H1 (cell line): ENCODE results near the gene MYLK2. TPM values are rescaled to one million over a fixed set of nuclear protein-coding genes. Genes with fewer than 3 reads are reported as not detected.

Experiments
- CTCF ChIA-PET: fragments of 300-600 bp; sonication (Branson Sonifier 250); formaldehyde crosslinking; loops from one replicate; lab custom pipeline; 2021; ENCODE audit not compliant: partially characterized antibody; lab: Charles Lee
- POLR2A ChIA-PET: fragments of 300-600 bp; sonication (Branson Sonifier 250); formaldehyde crosslinking; loops from one replicate; lab custom pipeline; 2021; ENCODE audit warnings: inconsistent platforms; ENCODE audit not compliant: partially characterized antibody; lab: Charles Lee
- DNase-seq, 2 experiments: peaks; one replicate each; pipeline versions ENCODE4 v3.0.0 to v3.0.0-alpha.2; 2010 to 2022; ENCODE audit warnings: low spot score in 2 of 2, low read depth in 1 of 2, mixed read lengths in 1 of 2
- FAIRE-seq: peaks from 2 replicates; lab custom pipeline; 2011; peaks lifted over from hg19 to GRCh38; lab: Jason Lieb, UNC
- H2AFZ ChIP-seq: 2 replicates; pipeline ENCODE4 v1.8.1; 2012; ENCODE audit warnings: low read length, inconsistent platforms
- H2AK5ac ChIP-seq: 2 replicates; pipeline ENCODE4 v1.6.1; 2013; ENCODE audit warnings: low read depth, low read length
- H2BK120ac ChIP-seq: replicated peaks from 2 replicates; pipeline ENCODE3; 2013; ENCODE audit warnings: low read depth, low read length, inconsistent platforms
- H2BK12ac ChIP-seq: 2 replicates; pipeline ENCODE4 v1.6.1; 2013; ENCODE audit warnings: low read depth, low read length
- H2BK15ac ChIP-seq: 2 replicates; pipeline ENCODE4 v1.6.1; 2013; ENCODE audit warnings: low read length
- H2BK20ac ChIP-seq: 2 replicates; pipeline ENCODE4 v1.6.1; 2013; ENCODE audit warnings: low read length
- H2BK5ac ChIP-seq: 2 replicates; pipeline ENCODE4 v1.6.1; 2013; ENCODE audit warnings: low read depth, low read length
- H3K14ac ChIP-seq: 2 replicates; pipeline ENCODE4 v1.6.1; 2013; ENCODE audit warnings: inconsistent platforms; ENCODE audit not compliant: insufficient read length
- H3K18ac ChIP-seq: 2 replicates; pipeline ENCODE4 v1.6.1; 2013; ENCODE audit warnings: low read length; ENCODE audit errors: extremely low read depth
- H3K23ac ChIP-seq: 2 replicates; pipeline ENCODE4 v1.6.1; 2013; ENCODE audit warnings: inconsistent platforms; ENCODE audit not compliant: insufficient read length
- H3K23me2 ChIP-seq: 2 replicates; pipeline ENCODE4 v1.6.1; 2013; ENCODE audit warnings: low read depth, low read length
- H3K27ac ChIP-seq: 2 replicates; pipeline ENCODE4 v1.6.1; 2011; ENCODE audit warnings: low read depth, low read length, inconsistent platforms
- H3K27me3 ChIP-seq, 4 experiments: replicated peaks in 1 of 4; 1 replicate in 1 of 4; 2 replicates in 3 of 4; pipeline versions ENCODE4 v1.6.1 to v1.8.1; 2011 to 2013; ENCODE audit warnings: low read length in 3 of 4, mild to moderate bottlenecking in 3 of 4, inconsistent platforms in 2 of 4, mixed read lengths in 2 of 4, moderate library complexity in 1 of 4; ENCODE audit not compliant: control insufficient read depth in 3 of 4, insufficient read depth in 3 of 4; ENCODE audit errors: extremely low read depth in 1 of 4
- H3K36me3 ChIP-seq, 4 experiments: 2 replicates each; pipeline versions ENCODE4 v1.6.1 to v1.8.1; 2011 to 2013; ENCODE audit warnings: mild to moderate bottlenecking in 4 of 4, low read length in 3 of 4, moderate library complexity in 2 of 4, control low read depth in 1 of 4, inconsistent platforms in 1 of 4; ENCODE audit not compliant: insufficient read depth in 4 of 4, control insufficient read depth in 2 of 4
- H3K4ac ChIP-seq: replicated peaks from 2 replicates; pipeline ENCODE3; 2013; ENCODE audit warnings: low read length, low read depth, mixed read lengths, inconsistent platforms; ENCODE audit not compliant: insufficient read length
- H3K4me1 ChIP-seq, 4 experiments: replicated peaks in 1 of 4; 1 replicate in 1 of 4; 2 replicates in 3 of 4; pipeline versions ENCODE4 v1.6.1 to v1.8.1; 2011 to 2013; ENCODE audit warnings: low read length in 3 of 4, inconsistent platforms in 2 of 4, mixed read lengths in 1 of 4; ENCODE audit not compliant: insufficient read depth in 4 of 4, control insufficient read depth in 3 of 4
- H3K4me2 ChIP-seq, 2 experiments: 2 replicates each; pipeline versions ENCODE4 v1.6.1 to v1.8.1; 2011 to 2013; ENCODE audit warnings: low read depth in 2 of 2, low read length in 2 of 2, control low read depth in 1 of 2, inconsistent platforms in 1 of 2, mild to moderate bottlenecking in 1 of 2; ENCODE audit not compliant: insufficient read depth in 1 of 2
- H3K4me3 ChIP-seq, 4 experiments: fragments of 200-600, 300-600 bp in 1 of 4; sonication (generic), shearing (Covaris generic), sonication (Bioruptor Twin) in 1 of 4; 2 replicates each; pipeline versions ENCODE4 v1.5.1 to v1.8.1; 2011 to 2016; ENCODE audit warnings: low read length in 4 of 4, low read depth in 3 of 4, control low read depth in 2 of 4, inconsistent platforms in 2 of 4, mild to moderate bottlenecking in 2 of 4, mixed read lengths in 1 of 4, moderate library complexity in 1 of 4; ENCODE audit not compliant: insufficient read depth in 2 of 4; ENCODE audit errors: extremely low read depth in 1 of 4
- H3K56ac ChIP-seq: replicated peaks from 2 replicates; pipeline ENCODE3; 2013; ENCODE audit warnings: low read depth, mild to moderate bottlenecking, mixed read lengths, low read length, inconsistent platforms; ENCODE audit not compliant: insufficient read length
- H3K79me1 ChIP-seq: 2 replicates; pipeline ENCODE4 v1.6.1; 2013; ENCODE audit warnings: low read depth, low read length, control low read depth
- H3K79me2 ChIP-seq, 2 experiments: 2 replicates each; pipeline versions ENCODE4 v1.6.1 to v1.8.1; 2012 to 2013; ENCODE audit warnings: low read length in 2 of 2, mild to moderate bottlenecking in 2 of 2, inconsistent platforms in 1 of 2; ENCODE audit not compliant: insufficient read depth in 2 of 2, control insufficient read depth in 1 of 2
- H3K9ac ChIP-seq, 4 experiments: replicated peaks in 1 of 4; 1 replicate in 1 of 4; 2 replicates in 3 of 4; pipeline versions ENCODE4 v1.6.1 to v1.8.1; 2011 to 2013; ENCODE audit warnings: low read depth in 3 of 4, low read length in 3 of 4, control low read depth in 2 of 4, mild to moderate bottlenecking in 2 of 4, moderate library complexity in 2 of 4, inconsistent platforms in 1 of 4; ENCODE audit errors: extremely low read depth in 1 of 4
- H3K9me3 ChIP-seq, 2 experiments: 2 replicates each; pipeline versions ENCODE4 v1.6.1 to v1.8.1; 2012 to 2013; ENCODE audit warnings: mild to moderate bottlenecking in 2 of 2, moderate library complexity in 2 of 2, control low read depth in 1 of 2, inconsistent platforms in 1 of 2, low read depth in 1 of 2, low read length in 1 of 2, mixed read lengths in 1 of 2; ENCODE audit not compliant: insufficient read depth in 2 of 2
- H4K20me1 ChIP-seq, 2 experiments: replicated peaks in 1 of 2; 2 replicates each; pipeline versions ENCODE3 to v1.8.1; 2011 to 2013; ENCODE audit warnings: inconsistent platforms in 2 of 2, low read length in 2 of 2, mild to moderate bottlenecking in 1 of 2; ENCODE audit not compliant: insufficient read depth in 2 of 2, control insufficient read depth in 1 of 2
- H4K5ac ChIP-seq: 2 replicates; pipeline ENCODE4 v1.6.1; 2013; ENCODE audit warnings: low read length, low read depth, mixed read lengths, inconsistent platforms; ENCODE audit not compliant: insufficient read length
- H4K8ac ChIP-seq: 2 replicates; pipeline ENCODE4 v1.8.0; 2013; ENCODE audit warnings: mild to moderate bottlenecking, moderate library complexity, low read length, inconsistent platforms; ENCODE audit not compliant: insufficient read depth; ENCODE audit errors: extremely low read depth
- H4K91ac ChIP-seq: replicated peaks from 2 replicates; pipeline ENCODE3; 2013; ENCODE audit warnings: low read length, mixed read lengths, inconsistent platforms; ENCODE audit not compliant: insufficient read length
- CEBPB ChIP-seq: IDR thresholded peaks from 2 replicates; pipeline ENCODE4 v1.6.1; 2012; ENCODE audit warnings: low read depth, low read length
- EGR1 ChIP-seq: IDR thresholded peaks from 2 replicates; pipeline ENCODE4 v1.6.1; 2011; ENCODE audit warnings: low read depth, low read length, borderline replicate concordance
- EZH2 ChIP-seq: fragments of 200-600 bp; sonication (generic); IDR thresholded peaks from 2 replicates; pipeline ENCODE4 v1.7.1; 2012; ENCODE audit warnings: low read depth, mild to moderate bottlenecking, moderate library complexity, low read length, inconsistent platforms; ENCODE audit not compliant: severe bottlenecking
- HDAC6 ChIP-seq: IDR thresholded peaks from one replicate; pipeline ENCODE4 v1.7.1; 2012; ENCODE audit warnings: low read depth, mild to moderate bottlenecking, inconsistent platforms, low read length, moderate library complexity
- JUND ChIP-seq: IDR thresholded peaks from 2 replicates; pipeline ENCODE4 v1.6.1; 2011; ENCODE audit warnings: mild to moderate bottlenecking, improper control_type of control experiment, low read length
- KDM4A ChIP-seq: IDR thresholded peaks from one replicate; pipeline ENCODE4 v1.7.1; 2012; ENCODE audit warnings: low read depth, mild to moderate bottlenecking, moderate library complexity, low read length, inconsistent platforms; ENCODE audit not compliant: severe bottlenecking
- NRF1 ChIP-seq: IDR thresholded peaks from 2 replicates; pipeline ENCODE4 v1.6.1; 2011; ENCODE audit warnings: mild to moderate bottlenecking, low read depth, low read length, improper control_type of control experiment
- POLR2A ChIP-seq, 2 experiments: IDR thresholded peaks; 1 replicate in 1 of 2; 2 replicates in 1 of 2; pipeline ENCODE4 v1.6.1; 2011; ENCODE audit warnings: low read depth in 2 of 2, low read length in 2 of 2, mild to moderate bottlenecking in 2 of 2; ENCODE audit errors: control extremely low read depth in 1 of 2
- TAF7 ChIP-seq: optimal IDR thresholded peaks from 2 replicates; pipeline ENCODE3; 2011; ENCODE audit warnings: low read depth, mild to moderate bottlenecking, inconsistent platforms, low read length, moderate library complexity, borderline replicate concordance
- TCF12 ChIP-seq: IDR thresholded peaks from 2 replicates; pipeline ENCODE4 v1.6.1; 2011; ENCODE audit warnings: low read depth, mild to moderate bottlenecking, low read length
- WGBS, 2 experiments: shearing (Covaris generic) in 1 of 2; methylation state at CpG; one replicate each; pipeline versions ENCODE4 v1.1.6 to v1.1.7; 2013 to 2015; ENCODE audit warnings: low lambda C conversion rate in 2 of 2, mixed read lengths in 2 of 2, inconsistent platforms in 1 of 2, low coverage in 1 of 2, missing lambda C conversion rate in 1 of 2; ENCODE audit not compliant: insufficient replicate concordance in 2 of 2, insufficient coverage in 1 of 2, insufficient read length in 1 of 2; ENCODE audit errors: extremely low coverage in 1 of 2, missing lambda C conversion rate in 1 of 2; 5-methylcytosine and 5-hydroxymethylcytosine counted together
- polyA plus RNA-seq, 7 experiments: library from polyadenylated mRNA; depleted of rRNA in 3 of 7; stranded (reverse) in 5 of 7; unstranded in 2 of 7; fragments of >200 nt in 5 of 7; fragments of 200-250 nt in 2 of 7; gene quantifications; 1 replicate in 5 of 7; 2 replicates in 1 of 7; 4 replicates in 1 of 7; pipeline versions ENCODE4 v1.2.1 to v1.2.3, GENCODE V29; 2011 to 2013; ENCODE audit warnings: missing spikeins in 2 of 7, mixed read lengths in 2 of 7
- total RNA-seq: library from RNA; stranded (reverse); fragmentation: NEBNext Ultra II Directional; extraction: Animal tissue kit (Norgen Biotek cat#: 25700); gene quantifications from 2 replicates; pipeline ENCODE4 v1.2.1, GENCODE V29; 2021
- TF ChIP-seq, protein P1 (sequence below): IDR thresholded peaks from 2 replicates; pipeline ENCODE4 v1.6.1; 2011; ENCODE audit warnings: low read depth, mild to moderate bottlenecking, low read length; ENCODE audit not compliant: insufficient read depth

The MYLK2 gene
- total and polyA plus RNA-seq, 2 of the 8 experiments (the other 6 are each of a cell fraction or from before 2014, with no cell fraction given) = 0.22 to 0.26 TPM

GRCh38 chr20:31835977-31836852, 17.1 kb downstream of the MYLK2 start:
- H2BK12ac ChIP-seq = peak overlapping the region; percentile 80; the same call in 1 of the 2 replicates
- DNase-seq (no peak), FAIRE-seq (no peak)
- no peaks in the 10 kb centered on the region for H4K20me1 ChIP-seq
- 79% methylated on average over 14 of the region's 14 CpGs; no CpG with 5 or more reads in 1 of the 2 experiments for WGBS, 2 experiments
- H3K79me2 ChIP-seq = no peaks in the 10 kb centered on the region
- H2BK20ac ChIP-seq = peak overlapping the region; percentile 72; the same call in 1 of the 2 replicates
- H3K4me3 ChIP-seq = no peak overlapping the region
- no peak overlapping the region for H3K56ac ChIP-seq
- ChIA-PET POLR2A (no interaction called here), CTCF (interaction anchor here (1.2 to 7.3 kb wide), 6 partner anchors 12 to 200 kb away, joined by 3 to 111 read pairs (median 14); partner anchors contain the start of gene PDRG1)
- no peak overlapping the region for H3K23ac ChIP-seq
- H2BK5ac ChIP-seq = peak overlapping the region; percentile 35; the same call in 1 of the 2 replicates
- no peak overlapping the region for H3K14ac ChIP-seq
- H3K4me1 ChIP-seq = peaks cover 0 to 17% (median 16%) of the 10 kb centered on the region in 4 experiments; a peak in 6 of 7 replicates
- no peaks in the 10 kb centered on the region for H3K9me3 ChIP-seq
- H3K27ac ChIP-seq = no peak overlapping the region
- H3K36me3 ChIP-seq = no peaks in the 10 kb centered on the region
- H3K79me1 ChIP-seq = no peaks in the 10 kb centered on the region
- H3K18ac ChIP-seq = peak overlapping the region; percentile 19; the same call in 1 of the 2 replicates
- H3K9ac ChIP-seq = no peak overlapping the region; a peak in 1 of 7 replicates
- no peaks in the 10 kb centered on the region for H3K27me3 ChIP-seq
- H2AFZ ChIP-seq = no peak overlapping the region
- no peak overlapping the region for H3K4me2 ChIP-seq
- no peak overlapping the region for H3K4ac ChIP-seq
- H2BK15ac ChIP-seq = peak overlapping the region; percentile 72; the same call in 1 of the 2 replicates
- H4K8ac ChIP-seq = no peak overlapping the region; the same call in 1 of the 2 replicates
- no peak overlapping the region for H4K5ac ChIP-seq
- no peak overlapping the region for H2AK5ac ChIP-seq
- H4K91ac ChIP-seq = peak overlapping the region; percentile 1
- H3K23me2 ChIP-seq = no peaks in the 10 kb centered on the region
- no peak overlapping the region for H2BK120ac ChIP-seq
- TF ChIP-seq EGR1 (no peak), TCF12 (no peak), HDAC6 (no peak), CEBPB (no peak), POLR2A (IDR thresholded peaks at IDR 0.05; ENCODE audit: control extremely low read depth in 1 of 2, low read depth in 2 of 2, low read length in 2 of 2) (no peak), EZH2 (no peak), JUND (peak; percentile 97), KDM4A (no peak), NRF1 (no peak), TAF7 (no peak)
- TF ChIP-seq, protein P1, sequence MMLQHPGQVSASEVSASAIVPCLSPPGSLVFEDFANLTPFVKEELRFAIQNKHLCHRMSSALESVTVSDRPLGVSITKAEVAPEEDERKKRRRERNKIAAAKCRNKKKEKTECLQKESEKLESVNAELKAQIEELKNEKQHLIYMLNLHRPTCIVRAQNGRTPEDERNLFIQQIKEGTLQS = peak; percentile 56; the same call in 1 of the 2 replicates
